ENCODE data around the gene SNRPA1. TPM values are rescaled to one million over a fixed set of nuclear protein-coding genes. Genes with fewer than 3 reads are reported as not detected.

SNRPA1 gene
- total and polyA plus RNA-seq, 12 donors: 16.0 to 65.0 (median 30.0) TPM

DNA sequence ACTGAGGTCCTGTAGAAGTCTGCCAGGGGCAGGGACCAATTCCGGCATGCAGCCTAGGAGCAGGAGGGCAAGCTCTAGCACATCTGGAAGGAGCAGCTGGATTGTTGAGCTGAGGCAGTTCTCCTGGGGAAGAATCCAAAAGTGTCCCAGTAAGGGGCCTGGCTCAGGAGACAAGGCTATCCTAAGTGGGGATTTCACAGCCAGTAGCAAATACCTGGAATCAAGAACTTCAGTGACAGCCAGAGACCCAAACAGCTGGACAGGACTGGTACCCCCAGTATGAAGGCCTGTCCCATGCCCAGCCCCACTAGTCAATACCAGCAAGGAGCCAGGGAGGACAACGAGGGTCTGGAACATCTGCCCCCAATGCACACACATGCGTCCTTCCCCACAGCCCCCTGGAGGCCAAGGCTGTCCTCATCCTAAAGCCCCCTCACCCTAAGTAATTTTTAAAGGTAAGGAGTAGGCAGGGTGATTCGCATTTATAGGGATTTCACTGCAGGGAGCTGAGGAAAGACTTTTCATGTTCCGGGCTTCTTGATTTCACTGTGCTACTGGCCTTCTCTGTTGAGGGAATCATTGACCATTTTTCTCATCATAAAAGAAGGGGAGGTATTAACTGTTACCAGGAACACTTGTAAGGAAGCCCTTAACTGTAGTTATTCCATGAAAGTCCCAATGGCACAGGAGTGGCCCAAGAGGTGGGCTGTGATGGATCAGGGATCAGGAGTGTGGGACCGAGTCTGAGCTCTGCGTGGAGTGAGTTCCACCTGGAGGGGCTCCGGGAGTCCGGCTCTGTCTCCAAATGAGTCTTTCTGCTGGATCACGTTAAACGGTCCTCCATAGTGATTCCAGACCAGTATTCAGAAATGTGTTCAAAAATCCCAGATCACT lies 40.6 kb downstream of the SNRPA1 start:
- Histone ChIP-seq H3K27me3 (no peaks in the 10 kb centered on the region), H3K27ac (no peak overlapping the region), H3K4me3 (no peak overlapping the region), H3K36me3 (replicated peaks in 1 of 2) (no peaks in the 10 kb centered on the region), H3K4me1 (replicated peaks in 1 of 2) (peaks cover 4 to 32% of the 10 kb centered on the region in 2 donors), H3K9me3 (replicated peaks in 1 of 3) (no peaks in the 10 kb centered on the region)
- WGBS, 4 donors: 92 to 98% (median 94%) methylated on average over 10 to 11 of the region's 11 CpGs
- intact Hi-C loops (cut with DNase I): loop anchor here (5.0 to 10.0 kb wide), 3 partner anchors 70 to 167 kb away; no protein-coding TSS in a partner anchor
- DNase-seq: peak in 1 of 7 donors; percentile 17
- TF ChIP-seq, protein P1, sequence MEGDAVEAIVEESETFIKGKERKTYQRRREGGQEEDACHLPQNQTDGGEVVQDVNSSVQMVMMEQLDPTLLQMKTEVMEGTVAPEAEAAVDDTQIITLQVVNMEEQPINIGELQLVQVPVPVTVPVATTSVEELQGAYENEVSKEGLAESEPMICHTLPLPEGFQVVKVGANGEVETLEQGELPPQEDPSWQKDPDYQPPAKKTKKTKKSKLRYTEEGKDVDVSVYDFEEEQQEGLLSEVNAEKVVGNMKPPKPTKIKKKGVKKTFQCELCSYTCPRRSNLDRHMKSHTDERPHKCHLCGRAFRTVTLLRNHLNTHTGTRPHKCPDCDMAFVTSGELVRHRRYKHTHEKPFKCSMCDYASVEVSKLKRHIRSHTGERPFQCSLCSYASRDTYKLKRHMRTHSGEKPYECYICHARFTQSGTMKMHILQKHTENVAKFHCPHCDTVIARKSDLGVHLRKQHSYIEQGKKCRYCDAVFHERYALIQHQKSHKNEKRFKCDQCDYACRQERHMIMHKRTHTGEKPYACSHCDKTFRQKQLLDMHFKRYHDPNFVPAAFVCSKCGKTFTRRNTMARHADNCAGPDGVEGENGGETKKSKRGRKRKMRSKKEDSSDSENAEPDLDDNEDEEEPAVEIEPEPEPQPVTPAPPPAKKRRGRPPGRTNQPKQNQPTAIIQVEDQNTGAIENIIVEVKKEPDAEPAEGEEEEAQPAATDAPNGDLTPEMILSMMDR (IDR thresholded peaks at IDR 0.05): no peak
- no peak for TF ChIP-seq POLR2A (IDR thresholded peaks at IDR 0.05)

DNA sequence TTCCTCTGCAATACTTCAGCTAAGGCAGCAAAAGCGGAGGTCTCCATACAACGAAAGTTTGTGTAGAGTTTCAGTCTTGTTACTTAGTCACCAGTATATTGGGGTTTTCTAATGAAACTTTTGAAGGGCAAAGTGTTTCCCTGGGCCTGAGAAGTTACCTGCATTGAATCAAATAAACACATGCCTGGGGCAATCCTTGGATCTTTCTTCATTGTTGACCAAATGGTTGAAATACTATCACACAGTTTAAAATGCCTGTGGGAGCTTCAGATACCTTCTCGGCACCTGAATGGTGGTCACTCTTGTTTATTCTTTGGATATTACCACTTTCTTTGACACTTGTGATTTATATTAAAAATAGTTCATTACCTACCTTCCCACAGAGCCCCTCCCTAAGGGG lies 42.2 kb downstream of the SNRPA1 start:
- peaks cover 4 to 42% of the 10 kb centered on the region in 2 donors for H3K4me1 ChIP-seq (replicated peaks in 1 of 2)

DNA sequence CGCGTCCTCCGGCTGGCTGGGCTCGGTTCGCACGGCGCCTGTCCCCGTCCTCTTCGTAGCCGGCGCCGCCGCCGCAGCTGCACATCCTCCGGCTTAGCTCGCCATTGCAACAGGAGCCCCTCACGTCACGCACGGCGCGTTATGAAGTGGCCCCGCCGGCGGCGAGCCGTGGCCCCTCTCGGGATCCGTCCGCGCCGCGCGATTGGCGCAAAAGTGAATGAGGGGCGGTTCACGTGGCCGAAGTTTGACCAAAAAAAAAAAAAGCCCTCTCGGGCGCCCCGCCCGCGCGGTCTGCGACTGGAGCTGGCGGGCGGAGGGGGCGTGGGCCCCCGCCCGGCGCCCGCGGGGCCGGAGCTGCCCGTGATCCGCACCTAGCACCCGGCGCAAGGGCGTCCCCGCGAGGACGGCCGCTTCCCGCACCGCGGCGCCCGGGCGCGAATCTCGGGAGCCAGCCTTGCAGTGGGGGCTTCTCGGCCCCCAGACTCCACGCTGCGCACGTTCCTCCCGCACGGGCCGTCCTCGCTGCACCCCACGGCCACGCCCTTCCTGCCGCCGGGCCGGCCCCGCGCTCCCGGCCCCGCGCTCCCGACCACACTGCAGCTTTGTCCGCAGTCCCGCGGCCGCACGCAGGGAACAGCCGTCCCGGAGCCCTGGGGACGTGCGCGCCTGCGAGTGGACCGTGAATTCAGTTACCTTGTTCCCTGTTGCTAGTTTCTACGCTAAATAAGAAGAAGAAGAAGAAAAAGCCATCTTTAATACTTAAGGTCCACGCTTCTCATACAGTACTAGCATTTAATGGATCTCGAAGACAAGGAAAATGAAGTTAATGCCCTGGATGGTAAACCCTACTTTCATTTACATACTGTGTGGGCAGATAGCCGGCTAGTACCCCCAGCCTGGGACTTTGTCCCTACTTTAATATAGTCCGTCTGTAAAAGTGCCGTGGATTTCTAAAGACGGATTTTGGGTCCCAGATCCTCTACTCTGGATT lies 42.9 kb downstream of the SNRPA1 start, which contains the start of gene CHSY1:
CHSY1 (minus strand) TSS at position 219 of the 991 bp plus-strand sequence. CDS start 592 bp downstream, outside the sequence.
- no peaks in the 10 kb centered on the region for H3K36me3 ChIP-seq (replicated peaks in 1 of 2)
- DNase-seq: peak; percentile 93 to 96 (median 94)
- H3K9me3 ChIP-seq (replicated peaks in 1 of 3): no peaks in the 10 kb centered on the region
- H3K4me3 ChIP-seq: peak within 1 kb of the TSS; percentile 11 to 96 (median 76)
- 1 to 6% (median 1%) methylated on average over 13 to 108 of the region's 108 CpGs for WGBS, 4 donors
- peak within 1 kb of the TSS; percentile 67 to 99 (median 85) for H3K27ac ChIP-seq
- peaks cover 4 to 45% of the 10 kb centered on the region in 2 donors for H3K4me1 ChIP-seq (replicated peaks in 1 of 2)
- intact Hi-C loops (cut with DNase I): loop anchor here (10.0 kb wide), 2 partner anchors 67 to 127 kb away; no protein-coding TSS in a partner anchor
- H3K27me3 ChIP-seq: no peaks in the 10 kb centered on the region
- TF ChIP-seq, protein P1 (IDR thresholded peaks at IDR 0.05): peak in 3 of 6 experiments; percentile 5 to 16 (median 12)
- peak; percentile 87 to 92 for TF ChIP-seq POLR2A (IDR thresholded peaks at IDR 0.05)

More for the DNA sequence above, 42.2 kb downstream of the SNRPA1 start:
- no peak for TF ChIP-seq POLR2A (IDR thresholded peaks at IDR 0.05)
- TF ChIP-seq, protein P1 (IDR thresholded peaks at IDR 0.05): no peak
- intact Hi-C loops (cut with DNase I): loop anchor here (10.0 kb wide), 2 partner anchors 68 to 128 kb away; no protein-coding TSS in a partner anchor
- Histone ChIP-seq H3K27me3 (no peaks in the 10 kb centered on the region), H3K36me3 (replicated peaks in 1 of 2) (no peaks in the 10 kb centered on the region), H3K4me3 (peak overlapping the region in 2 of 4 donors; percentile 42 to 96), H3K27ac (peak overlapping the region; percentile 67 to 99 (median 85)), H3K9me3 (replicated peaks in 1 of 3) (no peaks in the 10 kb centered on the region)
- DNase-seq: peak in 1 of 7 donors; percentile 2
- 55 to 63% (median 62%) methylated on average over 3 of the region's 3 CpGs for WGBS, 4 donors
